H1 (cell line): Measurements from ENCODE around the gene ERCC3. TPM values are rescaled to one million over a fixed set of nuclear protein-coding genes. Genes with fewer than 3 reads are reported as not detected.

Experiments used
- BCL11A ChIP-seq, 2 experiments: IDR thresholded peaks; one replicate each; pipeline ENCODE4 v1.6.1; 2011; ENCODE audit warnings: low read depth in 2 of 2, low read length in 2 of 2, mild to moderate bottlenecking in 2 of 2
- EZH2 ChIP-seq: fragments of 200-600 bp; sonication (generic); IDR thresholded peaks from 2 replicates; pipeline ENCODE4 v1.7.1; 2012; ENCODE audit warnings: low read depth, mild to moderate bottlenecking, moderate library complexity, low read length, inconsistent platforms; ENCODE audit not compliant: severe bottlenecking
- GABPA ChIP-seq: IDR thresholded peaks from 2 replicates; pipeline ENCODE4 v1.6.1; 2011; ENCODE audit warnings: mild to moderate bottlenecking, low read length, moderate library complexity, borderline replicate concordance; ENCODE audit not compliant: insufficient read depth
- JUN ChIP-seq: IDR thresholded peaks from 2 replicates; pipeline ENCODE4 v1.6.1; 2011; ENCODE audit warnings: low read depth, mild to moderate bottlenecking, improper control_type of control experiment, low read length
- JUND ChIP-seq: IDR thresholded peaks from 2 replicates; pipeline ENCODE4 v1.6.1; 2011; ENCODE audit warnings: mild to moderate bottlenecking, improper control_type of control experiment, low read length
- KDM5A ChIP-seq: fragments of 200-600 bp; IDR thresholded peaks from 2 replicates; pipeline ENCODE4 v1.7.1; 2012; ENCODE audit warnings: mild to moderate bottlenecking, low read length, inconsistent platforms, mixed read lengths
- RXRA ChIP-seq: IDR thresholded peaks from 2 replicates; pipeline ENCODE4 v1.6.1; 2011; ENCODE audit warnings: low read depth, mild to moderate bottlenecking, low read length, moderate library complexity; ENCODE audit not compliant: insufficient read depth
- polyA plus RNA-seq, 7 experiments: library from polyadenylated mRNA; depleted of rRNA in 3 of 7; stranded (reverse) in 5 of 7; unstranded in 2 of 7; fragments of >200 nt in 5 of 7; fragments of 200-250 nt in 2 of 7; gene quantifications; 1 replicate in 5 of 7; 2 replicates in 1 of 7; 4 replicates in 1 of 7; pipeline versions ENCODE4 v1.2.1 to v1.2.3, GENCODE V29; 2011 to 2013; ENCODE audit warnings: missing spikeins in 2 of 7, mixed read lengths in 2 of 7
- total RNA-seq: library from RNA; stranded (reverse); fragmentation: NEBNext Ultra II Directional; extraction: Animal tissue kit (Norgen Biotek cat#: 25700); gene quantifications from 2 replicates; pipeline ENCODE4 v1.2.1, GENCODE V29; 2021
- TF ChIP-seq, protein P1 (sequence below): fragments of 300-600 bp; sonication (generic); IDR thresholded peaks from 2 replicates; pipeline ENCODE4 v1.7.1; 2012; ENCODE audit warnings: low read length, moderate library complexity, mild to moderate bottlenecking, inconsistent platforms; ENCODE audit not compliant: insufficient replicate concordance
- TF ChIP-seq, protein P2 (sequence below): IDR thresholded peaks from 2 replicates; pipeline ENCODE4 v1.6.1; 2011; ENCODE audit warnings: low read length, improper control_type of control experiment

The ERCC3 gene
- total and polyA plus RNA-seq, 2 of the 8 experiments (the other 6 are each of a cell fraction or from before 2014, with no cell fraction given) = 41.8 to 48.9 TPM

DNA sequence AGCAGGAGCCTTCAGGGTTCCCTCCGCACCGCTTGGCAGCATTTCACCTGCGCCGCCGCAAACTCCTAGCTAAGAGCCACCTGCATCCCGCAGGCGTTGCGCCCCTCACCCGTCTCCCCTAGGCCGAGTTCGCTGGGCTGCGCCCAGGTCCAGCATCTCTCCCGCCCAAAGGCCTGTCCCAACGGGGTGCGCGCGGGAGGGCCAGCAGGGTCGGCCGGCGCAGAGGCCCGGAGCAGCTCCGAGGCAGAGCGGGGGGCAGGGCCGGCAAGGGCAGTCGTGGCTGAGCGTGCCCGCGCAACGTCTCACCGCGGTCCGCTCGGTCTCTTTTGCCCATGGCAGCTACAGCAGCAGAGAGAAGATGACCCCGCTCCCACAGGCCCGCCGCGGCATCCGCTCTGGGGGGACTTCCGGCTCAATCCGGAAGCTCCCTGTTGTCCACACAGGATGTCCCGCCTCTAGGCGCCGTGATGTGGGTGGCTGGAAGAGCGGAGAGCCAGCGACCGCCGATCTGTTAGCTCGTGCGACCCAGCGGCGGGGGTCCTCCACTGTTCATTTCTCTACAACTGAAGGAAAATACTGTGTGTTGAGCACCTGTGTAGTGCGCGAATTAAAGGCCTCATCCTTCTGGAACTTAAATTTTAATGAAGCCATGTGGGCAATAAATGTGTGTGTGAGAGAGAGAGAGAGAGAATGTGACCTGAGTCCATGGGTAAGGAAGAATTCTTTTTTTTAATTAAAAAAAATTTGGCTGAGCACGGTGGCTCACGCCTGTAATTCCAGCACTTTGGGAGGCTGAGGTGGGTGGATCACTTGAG lies at the start of gene ERCC3 (continued):
- TF ChIP-seq, protein P1, sequence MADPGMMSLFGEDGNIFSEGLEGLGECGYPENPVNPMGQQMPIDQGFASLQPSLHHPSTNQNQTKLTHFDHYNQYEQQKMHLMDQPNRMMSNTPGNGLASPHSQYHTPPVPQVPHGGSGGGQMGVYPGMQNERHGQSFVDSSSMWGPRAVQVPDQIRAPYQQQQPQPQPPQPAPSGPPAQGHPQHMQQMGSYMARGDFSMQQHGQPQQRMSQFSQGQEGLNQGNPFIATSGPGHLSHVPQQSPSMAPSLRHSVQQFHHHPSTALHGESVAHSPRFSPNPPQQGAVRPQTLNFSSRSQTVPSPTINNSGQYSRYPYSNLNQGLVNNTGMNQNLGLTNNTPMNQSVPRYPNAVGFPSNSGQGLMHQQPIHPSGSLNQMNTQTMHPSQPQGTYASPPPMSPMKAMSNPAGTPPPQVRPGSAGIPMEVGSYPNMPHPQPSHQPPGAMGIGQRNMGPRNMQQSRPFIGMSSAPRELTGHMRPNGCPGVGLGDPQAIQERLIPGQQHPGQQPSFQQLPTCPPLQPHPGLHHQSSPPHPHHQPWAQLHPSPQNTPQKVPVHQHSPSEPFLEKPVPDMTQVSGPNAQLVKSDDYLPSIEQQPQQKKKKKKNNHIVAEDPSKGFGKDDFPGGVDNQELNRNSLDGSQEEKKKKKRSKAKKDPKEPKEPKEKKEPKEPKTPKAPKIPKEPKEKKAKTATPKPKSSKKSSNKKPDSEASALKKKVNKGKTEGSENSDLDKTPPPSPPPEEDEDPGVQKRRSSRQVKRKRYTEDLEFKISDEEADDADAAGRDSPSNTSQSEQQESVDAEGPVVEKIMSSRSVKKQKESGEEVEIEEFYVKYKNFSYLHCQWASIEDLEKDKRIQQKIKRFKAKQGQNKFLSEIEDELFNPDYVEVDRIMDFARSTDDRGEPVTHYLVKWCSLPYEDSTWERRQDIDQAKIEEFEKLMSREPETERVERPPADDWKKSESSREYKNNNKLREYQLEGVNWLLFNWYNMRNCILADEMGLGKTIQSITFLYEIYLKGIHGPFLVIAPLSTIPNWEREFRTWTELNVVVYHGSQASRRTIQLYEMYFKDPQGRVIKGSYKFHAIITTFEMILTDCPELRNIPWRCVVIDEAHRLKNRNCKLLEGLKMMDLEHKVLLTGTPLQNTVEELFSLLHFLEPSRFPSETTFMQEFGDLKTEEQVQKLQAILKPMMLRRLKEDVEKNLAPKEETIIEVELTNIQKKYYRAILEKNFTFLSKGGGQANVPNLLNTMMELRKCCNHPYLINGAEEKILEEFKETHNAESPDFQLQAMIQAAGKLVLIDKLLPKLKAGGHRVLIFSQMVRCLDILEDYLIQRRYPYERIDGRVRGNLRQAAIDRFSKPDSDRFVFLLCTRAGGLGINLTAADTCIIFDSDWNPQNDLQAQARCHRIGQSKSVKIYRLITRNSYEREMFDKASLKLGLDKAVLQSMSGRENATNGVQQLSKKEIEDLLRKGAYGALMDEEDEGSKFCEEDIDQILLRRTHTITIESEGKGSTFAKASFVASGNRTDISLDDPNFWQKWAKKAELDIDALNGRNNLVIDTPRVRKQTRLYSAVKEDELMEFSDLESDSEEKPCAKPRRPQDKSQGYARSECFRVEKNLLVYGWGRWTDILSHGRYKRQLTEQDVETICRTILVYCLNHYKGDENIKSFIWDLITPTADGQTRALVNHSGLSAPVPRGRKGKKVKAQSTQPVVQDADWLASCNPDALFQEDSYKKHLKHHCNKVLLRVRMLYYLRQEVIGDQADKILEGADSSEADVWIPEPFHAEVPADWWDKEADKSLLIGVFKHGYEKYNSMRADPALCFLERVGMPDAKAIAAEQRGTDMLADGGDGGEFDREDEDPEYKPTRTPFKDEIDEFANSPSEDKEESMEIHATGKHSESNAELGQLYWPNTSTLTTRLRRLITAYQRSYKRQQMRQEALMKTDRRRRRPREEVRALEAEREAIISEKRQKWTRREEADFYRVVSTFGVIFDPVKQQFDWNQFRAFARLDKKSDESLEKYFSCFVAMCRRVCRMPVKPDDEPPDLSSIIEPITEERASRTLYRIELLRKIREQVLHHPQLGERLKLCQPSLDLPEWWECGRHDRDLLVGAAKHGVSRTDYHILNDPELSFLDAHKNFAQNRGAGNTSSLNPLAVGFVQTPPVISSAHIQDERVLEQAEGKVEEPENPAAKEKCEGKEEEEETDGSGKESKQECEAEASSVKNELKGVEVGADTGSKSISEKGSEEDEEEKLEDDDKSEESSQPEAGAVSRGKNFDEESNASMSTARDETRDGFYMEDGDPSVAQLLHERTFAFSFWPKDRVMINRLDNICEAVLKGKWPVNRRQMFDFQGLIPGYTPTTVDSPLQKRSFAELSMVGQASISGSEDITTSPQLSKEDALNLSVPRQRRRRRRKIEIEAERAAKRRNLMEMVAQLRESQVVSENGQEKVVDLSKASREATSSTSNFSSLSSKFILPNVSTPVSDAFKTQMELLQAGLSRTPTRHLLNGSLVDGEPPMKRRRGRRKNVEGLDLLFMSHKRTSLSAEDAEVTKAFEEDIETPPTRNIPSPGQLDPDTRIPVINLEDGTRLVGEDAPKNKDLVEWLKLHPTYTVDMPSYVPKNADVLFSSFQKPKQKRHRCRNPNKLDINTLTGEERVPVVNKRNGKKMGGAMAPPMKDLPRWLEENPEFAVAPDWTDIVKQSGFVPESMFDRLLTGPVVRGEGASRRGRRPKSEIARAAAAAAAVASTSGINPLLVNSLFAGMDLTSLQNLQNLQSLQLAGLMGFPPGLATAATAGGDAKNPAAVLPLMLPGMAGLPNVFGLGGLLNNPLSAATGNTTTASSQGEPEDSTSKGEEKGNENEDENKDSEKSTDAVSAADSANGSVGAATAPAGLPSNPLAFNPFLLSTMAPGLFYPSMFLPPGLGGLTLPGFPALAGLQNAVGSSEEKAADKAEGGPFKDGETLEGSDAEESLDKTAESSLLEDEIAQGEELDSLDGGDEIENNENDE = no peak
- TF ChIP-seq KDM5A = no peak
- TF ChIP-seq GABPA = peak; percentile 94
- TF ChIP-seq BCL11A (IDR thresholded peaks at IDR 0.05; ENCODE audit: low read depth in 2 of 2, low read length in 2 of 2) = no peak
- TF ChIP-seq JUND = no peak
- TF ChIP-seq, protein P2, sequence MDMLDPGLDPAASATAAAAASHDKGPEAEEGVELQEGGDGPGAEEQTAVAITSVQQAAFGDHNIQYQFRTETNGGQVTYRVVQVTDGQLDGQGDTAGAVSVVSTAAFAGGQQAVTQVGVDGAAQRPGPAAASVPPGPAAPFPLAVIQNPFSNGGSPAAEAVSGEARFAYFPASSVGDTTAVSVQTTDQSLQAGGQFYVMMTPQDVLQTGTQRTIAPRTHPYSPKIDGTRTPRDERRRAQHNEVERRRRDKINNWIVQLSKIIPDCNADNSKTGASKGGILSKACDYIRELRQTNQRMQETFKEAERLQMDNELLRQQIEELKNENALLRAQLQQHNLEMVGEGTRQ = no peak
- no peak for TF ChIP-seq JUN
- TF ChIP-seq EZH2 = no peak
- TF ChIP-seq RXRA = no peak
